Colonic mucosa (tissue), 4 donors: ENCODE data around the gene PPP1R9B. TPM values are rescaled to one million over a fixed set of nuclear protein-coding genes. Genes with fewer than 3 reads are reported as not detected.

ENCODE experiments used
- DNase-seq: peaks from one replicate; pipeline ENCODE4 v3.0.0-alpha.2; 2020
- H3K27ac ChIP-seq: fragments of 200-600 bp; one replicate; pipeline ENCODE4 v1.8.0; 2021
- H3K27me3 ChIP-seq: fragments of 200-600 bp; one replicate; pipeline ENCODE4 v1.8.0; 2021
- H3K36me3 ChIP-seq: fragments of 200-600 bp; one replicate; pipeline ENCODE4 v1.8.0; 2021
- H3K4me1 ChIP-seq: fragments of 200-600 bp; one replicate; pipeline ENCODE4 v1.8.0; 2021; ENCODE audit warnings: mild to moderate bottlenecking
- H3K4me3 ChIP-seq: fragments of 200-600 bp; one replicate; pipeline ENCODE4 v1.8.0; 2021
- H3K9ac ChIP-seq, 2 donors: one replicate each; pipeline ENCODE4 v1.7.0; 2013; ENCODE audit warnings: control low read depth in 2 of 2, low read depth in 2 of 2, low read length in 2 of 2
- H3K9me3 ChIP-seq: fragments of 200-600 bp; one replicate; pipeline ENCODE4 v1.8.0; 2021
- CTCF ChIP-seq: fragments of 200-600 bp; IDR thresholded peaks from one replicate; pipeline ENCODE4 v1.8.0; 2022; ENCODE audit warnings: antibody characterized with exemption, mild to moderate bottlenecking
- intact Hi-C: fragments of 100-400 bp; cut with DNase I; formaldehyde crosslinking; loops from one replicate; pipeline ENCODE4 v1.14.1; 2022
- total RNA-seq, 2 donors: library from RNA; stranded (reverse); fragmentation: NEBNext Ultra II Directional in 1 of 2; extraction: Animal tissue kit (Norgen Biotek cat#: 25700) in 1 of 2; gene quantifications; one replicate each; pipeline ENCODE4 v1.2.1, GENCODE V29; 2021
- donor health status: healthy.
- donor health status: DM: no; HTN: no; CAD: no.
- donor health status: DM: no; HTN: no; CAD: no.

The PPP1R9B gene
- total RNA-seq, 2 donors from 2014 or later = 36.6 to 43.2 TPM

- Histone ChIP-seq H3K9me3 (no peaks in the 10 kb centered on the region), H3K36me3 (no peaks in the 10 kb centered on the region), H3K4me3 (no peak overlapping the region), H3K9ac (no peak overlapping the region), H3K4me1 (no peaks in the 10 kb centered on the region), H3K27me3 (no peaks in the 10 kb centered on the region), H3K27ac (no peak overlapping the region)
- DNase-seq = no peak
- TF ChIP-seq CTCF = no peak
- intact Hi-C loops = loop anchor here (2.0 kb wide), 1 partner anchor 61 kb away; no protein-coding TSS in a partner anchor
Measured at GRCh38 chr17:50087912-50088405, 62.5 kb downstream of the PPP1R9B start.

GRCh38 chr17:50087246-50087911 lies 63.1 kb downstream of the PPP1R9B start:
- H3K9me3 ChIP-seq = no peaks in the 10 kb centered on the region
- DNase-seq = peak; percentile 77
- no peak overlapping the region for H3K4me3 ChIP-seq
- H3K27me3 ChIP-seq = no peaks in the 10 kb centered on the region
- H3K9ac ChIP-seq = no peak overlapping the region
- no peaks in the 10 kb centered on the region for H3K4me1 ChIP-seq
- intact Hi-C loops = loop anchor here (2.0 kb wide), 1 partner anchor 61 kb away; no protein-coding TSS in a partner anchor
- no peaks in the 10 kb centered on the region for H3K36me3 ChIP-seq
- peak; percentile 93 for TF ChIP-seq CTCF
- no peak overlapping the region for H3K27ac ChIP-seq

Other genes with a start within 250 kb of the PPP1R9B start
- under 1 TPM in 1 of 2 donors, not detected in 1; 0.49 TPM for gene DLX4, start 181.5 kb downstream of the PPP1R9B start, total RNA-seq
- gene DLX3, start 155.5 kb downstream of the PPP1R9B start, total RNA-seq = under 1 TPM in 1 of 2 donors, not detected in 1; 0.21 TPM
- gene ITGA3, start 94.6 kb downstream of the PPP1R9B start, total RNA-seq = 100 to 1,000 TPM; 111 to 116 TPM
- gene PDK2, start 55.3 kb downstream of the PPP1R9B start, total RNA-seq = 10 to 100 TPM; 48.8 to 56.4 TPM
- gene SAMD14, start 20.5 kb downstream of the PPP1R9B start, total RNA-seq = 1 to 10 TPM in 1 of 2 donors, under 1 TPM in 1; 0.77 to 2.3 TPM
- 1 to 10 TPM in 1 of 2 donors, under 1 TPM in 1; 0.89 to 5.5 TPM for gene SGCA, start 15.3 kb upstream of the PPP1R9B start, total RNA-seq
- 100 to 1,000 TPM in 1 of 2 donors, 10 to 100 TPM in 1; 74.7 to 127 TPM for gene COL1A1, start 51.0 kb upstream of the PPP1R9B start, total RNA-seq
- 10 to 100 TPM; 11.1 to 18.5 TPM for gene TMEM92, start 123.8 kb upstream of the PPP1R9B start, total RNA-seq
- gene XYLT2, start 195.4 kb upstream of the PPP1R9B start, total RNA-seq = 10 to 100 TPM; 15.6 to 28.5 TPM
- 100 to 1,000 TPM in 1 of 2 donors, 10 to 100 TPM in 1; 71.7 to 135 TPM for gene MRPL27, start 222.5 kb upstream of the PPP1R9B start, total RNA-seq
- gene EME1, start 222.6 kb upstream of the PPP1R9B start, total RNA-seq = 10 to 100 TPM in 1 of 2 donors, 1 to 10 TPM in 1; 1.8 to 10.1 TPM
- gene LRRC59, start 246.8 kb upstream of the PPP1R9B start, total RNA-seq = 100 to 1,000 TPM; 147 to 265 TPM